Effector memory CD4-positive, alpha-beta T cell (primary cell): ENCODE results near the gene ETS2.

ENCODE experiments used
- DNase-seq, 3 donors: peaks; one replicate each; pipeline ENCODE4 v3.0.0-alpha.2; 2020
- H3K27ac ChIP-seq: 2 replicates; pipeline ENCODE4 v1.7.0; 2013; ENCODE audit warnings: mild to moderate bottlenecking, low read length, moderate library complexity; ENCODE audit not compliant: insufficient read depth, poor library complexity, severe bottlenecking
- H3K27me3 ChIP-seq: replicated peaks from 2 replicates; pipeline ENCODE4 v1.7.0; 2013; ENCODE audit warnings: mild to moderate bottlenecking, low read length; ENCODE audit not compliant: insufficient read depth, control insufficient read depth, poor library complexity, severe bottlenecking
- H3K36me3 ChIP-seq: 2 replicates; pipeline ENCODE4 v1.7.0; 2013; ENCODE audit warnings: mild to moderate bottlenecking, low read length, moderate library complexity; ENCODE audit not compliant: control insufficient read depth, insufficient read depth
- H3K4me1 ChIP-seq: 2 replicates; pipeline ENCODE4 v1.7.0; 2013; ENCODE audit warnings: low read length, mild to moderate bottlenecking; ENCODE audit not compliant: control insufficient read depth, insufficient read depth, poor library complexity, severe bottlenecking
- H3K4me3 ChIP-seq: 2 replicates; pipeline ENCODE4 v1.7.0; 2013; ENCODE audit warnings: low read length, low read depth, mild to moderate bottlenecking; ENCODE audit not compliant: insufficient read depth, poor library complexity, severe bottlenecking
- H3K9me3 ChIP-seq: 2 replicates; pipeline ENCODE4 v1.7.0; 2013; ENCODE audit warnings: mild to moderate bottlenecking, low read length, moderate library complexity; ENCODE audit not compliant: control insufficient read depth

Gene ETS2

DNA sequence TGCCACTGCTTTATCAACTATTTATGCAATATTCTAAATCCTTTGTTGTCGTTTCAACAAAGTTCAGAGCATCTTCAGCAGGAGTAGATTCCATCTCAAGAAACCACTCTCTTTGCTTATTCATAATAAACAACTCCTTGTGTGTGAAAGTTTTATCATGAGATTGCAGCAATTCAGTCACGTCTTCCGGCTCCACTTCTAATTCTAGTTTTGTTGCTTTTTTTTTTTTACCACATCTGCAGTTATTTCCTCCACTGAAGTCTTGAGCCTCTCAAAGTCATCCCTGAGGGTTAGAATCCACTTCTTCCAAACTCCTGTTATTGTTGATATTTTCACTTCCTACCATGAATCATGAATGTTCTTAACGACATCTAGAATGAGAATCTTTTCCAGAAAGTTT, 14.8 kb upstream of the ETS2 start:
- DNase-seq, result no peak
- Histone ChIP-seq H3K4me1 (no peaks in the 10 kb centered on the region), H3K4me3 (no peak overlapping the region), H3K9me3 (no peaks in the 10 kb centered on the region), H3K27ac (no peak overlapping the region), H3K27me3 (no peaks in the 10 kb centered on the region), H3K36me3 (no peaks in the 10 kb centered on the region)

- no peaks in the 10 kb centered on the region for H3K36me3 ChIP-seq
- no peaks in the 10 kb centered on the region for H3K9me3 ChIP-seq
- H3K27ac ChIP-seq, result no peak overlapping the region
- H3K27me3 ChIP-seq, result no peaks in the 10 kb centered on the region
- no peak for DNase-seq
- H3K4me3 ChIP-seq, result no peak overlapping the region
- no peaks in the 10 kb centered on the region for H3K4me1 ChIP-seq
Measured at GRCh38 chr21:38792676-38793459, 12.9 kb upstream of the ETS2 start.

DNA sequence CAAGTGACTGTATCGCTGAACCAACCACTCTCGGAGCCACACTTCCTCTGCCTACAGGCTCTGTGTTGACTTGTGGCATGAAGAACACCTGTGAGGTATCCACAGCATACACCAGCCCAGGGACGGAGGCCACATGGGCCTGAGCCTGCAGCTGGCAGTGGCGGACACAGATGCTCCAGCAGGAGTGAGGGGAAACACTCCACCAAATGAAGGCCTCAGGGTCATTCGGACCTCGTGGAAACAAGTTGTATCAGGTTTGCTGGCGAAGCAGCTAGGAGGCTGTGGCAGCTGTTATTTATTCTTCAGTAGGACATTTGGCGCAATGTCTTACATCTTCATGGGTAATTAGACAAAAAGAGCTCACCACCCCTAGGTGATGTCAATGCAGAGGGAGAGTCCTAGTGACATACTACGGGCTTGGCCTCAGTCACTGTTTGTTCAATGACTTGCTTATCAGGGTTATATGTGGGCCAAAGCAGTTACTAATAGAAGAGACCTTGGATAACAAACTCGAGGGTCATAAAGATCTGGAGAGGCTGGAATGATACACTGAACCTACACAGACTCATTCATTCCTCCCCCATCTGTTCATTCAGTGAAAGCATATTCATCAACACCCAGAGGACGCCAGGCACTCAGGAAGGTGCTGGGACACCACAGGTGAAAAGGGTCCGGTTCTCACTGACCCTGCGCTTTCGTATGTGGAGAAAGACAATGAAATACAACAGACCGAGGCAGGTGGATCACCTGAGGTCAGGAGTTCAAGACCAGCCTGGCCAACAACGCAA, 11.6 kb upstream of the ETS2 start:
- Histone ChIP-seq H3K36me3 (no peaks in the 10 kb centered on the region), H3K4me1 (no peaks in the 10 kb centered on the region), H3K27ac (no peak overlapping the region), H3K9me3 (no peaks in the 10 kb centered on the region), H3K27me3 (no peaks in the 10 kb centered on the region), H3K4me3 (no peak overlapping the region)
- DNase-seq, result no peak

GRCh38 chr21:38794978-38795377, 10.8 kb upstream of the ETS2 start:
- no peak overlapping the region for H3K27ac ChIP-seq
- H3K9me3 ChIP-seq, result no peaks in the 10 kb centered on the region
- H3K36me3 ChIP-seq, result no peaks in the 10 kb centered on the region
- no peak overlapping the region for H3K4me3 ChIP-seq
- no peak for DNase-seq
- no peaks in the 10 kb centered on the region for H3K27me3 ChIP-seq
- no peaks in the 10 kb centered on the region for H3K4me1 ChIP-seq

DNA sequence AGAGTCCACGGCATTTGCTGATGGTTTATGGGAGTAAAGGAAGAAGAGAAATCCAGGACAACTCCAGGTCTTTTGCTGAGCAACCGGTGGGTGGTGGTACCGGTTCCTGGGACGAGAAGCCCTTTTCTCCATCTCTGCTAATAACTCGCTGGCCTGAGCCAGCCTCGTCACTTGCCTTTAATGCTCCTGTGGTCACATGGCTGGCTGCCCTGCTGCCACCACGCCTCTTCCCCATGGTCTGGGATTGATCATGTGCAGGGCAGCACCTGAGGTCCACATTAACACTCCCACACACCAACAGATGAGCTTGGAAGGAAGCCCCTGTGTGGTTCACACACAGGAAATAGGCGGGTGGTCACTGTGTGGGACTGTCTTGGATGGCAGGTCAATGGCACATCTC, 10.3 kb upstream of the ETS2 start:
- Histone ChIP-seq H3K4me3 (no peak overlapping the region), H3K27ac (no peak overlapping the region), H3K36me3 (no peaks in the 10 kb centered on the region), H3K4me1 (no peaks in the 10 kb centered on the region), H3K9me3 (no peaks in the 10 kb centered on the region), H3K27me3 (no peaks in the 10 kb centered on the region)
- DNase-seq, result no peak

GRCh38 chr21:38796424-38796823, 9.3 kb upstream of the ETS2 start:
- Histone ChIP-seq H3K4me3 (no peak overlapping the region), H3K36me3 (no peaks in the 10 kb centered on the region), H3K4me1 (no peaks in the 10 kb centered on the region), H3K9me3 (no peaks in the 10 kb centered on the region), H3K27ac (no peak overlapping the region), H3K27me3 (no peaks in the 10 kb centered on the region)
- no peak for DNase-seq

DNA sequence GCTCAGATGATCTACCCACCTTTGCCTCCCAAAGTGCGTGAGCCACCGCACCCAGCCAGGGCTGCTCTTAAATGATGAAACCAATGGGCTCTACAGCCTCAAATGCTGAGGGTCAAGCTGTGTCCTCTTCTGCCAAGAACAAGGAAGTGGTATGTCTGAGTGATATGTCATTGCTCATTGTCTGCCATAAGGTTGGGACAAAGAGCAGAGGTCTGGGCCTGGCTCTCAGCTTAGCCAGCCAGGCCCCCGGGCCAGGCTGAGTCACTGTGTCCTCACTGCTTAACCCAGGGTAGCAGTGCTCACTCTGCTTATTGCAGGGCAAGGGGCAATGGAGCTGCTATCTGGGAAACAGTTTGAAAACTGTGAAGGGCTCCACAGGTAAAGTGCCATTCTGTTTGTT, 8.3 kb upstream of the ETS2 start:
- no peaks in the 10 kb centered on the region for H3K36me3 ChIP-seq
- H3K4me1 ChIP-seq, result no peaks in the 10 kb centered on the region
- H3K9me3 ChIP-seq, result no peaks in the 10 kb centered on the region
- DNase-seq, result no peak
- H3K4me3 ChIP-seq, result no peak overlapping the region
- no peaks in the 10 kb centered on the region for H3K27me3 ChIP-seq
- H3K27ac ChIP-seq, result no peak overlapping the region

GRCh38 chr21:38798081-38798480, 7.6 kb upstream of the ETS2 start:
- Histone ChIP-seq H3K9me3 (no peaks in the 10 kb centered on the region), H3K27me3 (no peaks in the 10 kb centered on the region), H3K36me3 (no peaks in the 10 kb centered on the region), H3K27ac (no peak overlapping the region), H3K4me1 (no peaks in the 10 kb centered on the region), H3K4me3 (no peak overlapping the region)
- no peak for DNase-seq

DNA sequence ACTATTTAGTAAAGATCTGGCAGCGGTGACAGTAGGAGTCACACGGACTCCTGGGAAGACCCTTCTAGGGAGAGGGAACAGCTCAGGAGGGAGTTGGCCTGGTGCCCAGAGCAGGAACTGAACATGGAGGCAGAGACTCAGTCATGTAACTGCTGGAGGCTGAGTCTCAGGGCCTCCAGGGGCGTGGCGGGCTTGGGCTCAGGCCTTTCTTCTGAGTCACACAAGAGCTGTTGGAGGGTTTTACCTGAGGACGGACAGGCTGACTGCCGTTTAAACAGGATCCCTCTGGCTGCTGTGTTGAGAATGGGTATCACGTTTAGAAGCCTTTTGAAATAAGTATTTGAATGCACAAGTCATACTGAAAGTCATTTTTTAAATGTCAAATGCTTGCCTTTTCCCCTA, 7.2 kb upstream of the ETS2 start:
- H3K9me3 ChIP-seq, result no peaks in the 10 kb centered on the region
- no peak overlapping the region for H3K27ac ChIP-seq
- H3K27me3 ChIP-seq, result no peaks in the 10 kb centered on the region
- H3K4me1 ChIP-seq, result no peaks in the 10 kb centered on the region
- H3K4me3 ChIP-seq, result no peak overlapping the region
- DNase-seq, result no peak
- H3K36me3 ChIP-seq, result no peaks in the 10 kb centered on the region

GRCh38 chr21:38800046-38800758, 5.5 kb upstream of the ETS2 start:
- H3K27me3 ChIP-seq, result no peaks in the 10 kb centered on the region
- DNase-seq, result no peak
- H3K27ac ChIP-seq, result no peak overlapping the region
- no peak overlapping the region for H3K4me3 ChIP-seq
- no peaks in the 10 kb centered on the region for H3K36me3 ChIP-seq
- peaks cover 8% of the 10 kb centered on the region for H3K4me1 ChIP-seq
- no peaks in the 10 kb centered on the region for H3K9me3 ChIP-seq
